IMR-90 (cell line): ENCODE data around the gene CALU. TPM values are rescaled to one million over a fixed set of nuclear protein-coding genes. Genes with fewer than 3 reads are reported as not detected.
A peak's percentile ranks its signal among the peaks of the same experiment; 100 is the strongest.

Experiments
- ATAC-seq: fragments of 200-7000 bp; cut with Tn5 transposase; 2 replicates; pipeline ENCODE4 v1.9.1; 2020; ENCODE audit warnings: low read depth, mild to moderate bottlenecking, moderate library complexity
- BruUV-seq: library from RNA; stranded (reverse); fragments of 400-500 nt; replicated peaks from 2 replicates; lab custom pipeline; 2021; lab: Mats Ljungman, UMichigan
- CTCF ChIA-PET: fragments of 300-600 bp; formaldehyde crosslinking; extraction: SDS; loops from one replicate; lab custom pipeline; 2021; ENCODE audit warnings: antibody characterized with exemption; lab: Yijun Ruan, JAX
- POLR2A ChIA-PET: fragments of 300-600 bp; sonication (Branson Sonifier 250); formaldehyde crosslinking; loops from one replicate; lab custom pipeline; 2022; ENCODE audit warnings: antibody characterized with exemption; ENCODE audit not compliant: unreplicated experiment; lab: Charles Lee
- DNase-seq: peaks from one replicate; pipeline ENCODE4 v3.0.0; 2013
- H2AFZ ChIP-seq: replicated peaks from 2 replicates; pipeline ENCODE3; 2013; ENCODE audit warnings: low read length, mild to moderate bottlenecking; ENCODE audit not compliant: poor library complexity
- H2AK5ac ChIP-seq: 2 replicates; pipeline ENCODE4 v1.6.1; 2013; ENCODE audit warnings: low read depth, low read length, inconsistent platforms
- H2AK9ac ChIP-seq: replicated peaks from 2 replicates; pipeline ENCODE3; 2013; ENCODE audit warnings: mild to moderate bottlenecking, low read depth, low read length, moderate library complexity; ENCODE audit not compliant: poor library complexity
- H2BK120ac ChIP-seq: 2 replicates; pipeline ENCODE4 v1.6.1; 2013; ENCODE audit warnings: low read depth, low read length, inconsistent platforms
- H2BK15ac ChIP-seq: 3 replicates; pipeline ENCODE4 v1.6.1; 2013; ENCODE audit warnings: low read depth, low read length, inconsistent platforms
- H2BK20ac ChIP-seq: 2 replicates; pipeline ENCODE4 v1.6.1; 2013; ENCODE audit warnings: low read depth, mild to moderate bottlenecking, inconsistent platforms, low read length, moderate library complexity
- H2BK5ac ChIP-seq: 2 replicates; pipeline ENCODE4 v1.6.1; 2013; ENCODE audit warnings: mild to moderate bottlenecking, low read depth, low read length, inconsistent platforms; ENCODE audit not compliant: poor library complexity, severe bottlenecking
- H3K14ac ChIP-seq: replicated peaks from 2 replicates; pipeline ENCODE4 v1.6.1; 2013; ENCODE audit warnings: low read depth, low read length, inconsistent platforms
- H3K18ac ChIP-seq: 2 replicates; pipeline ENCODE4 v1.6.1; 2013; ENCODE audit warnings: low read depth, low read length, control low read depth
- H3K23ac ChIP-seq: 2 replicates; pipeline ENCODE4 v1.6.1; 2013; ENCODE audit warnings: low read depth, low read length, inconsistent platforms
- H3K27ac ChIP-seq: 2 replicates; pipeline ENCODE4 v1.5.1; 2013; ENCODE audit warnings: mild to moderate bottlenecking, control low read depth, low read length; ENCODE audit not compliant: insufficient read depth
- H3K27me3 ChIP-seq: 2 replicates; pipeline ENCODE4 v1.6.1; 2013; ENCODE audit warnings: low read length; ENCODE audit not compliant: control insufficient read depth, insufficient read depth
- H3K36me3 ChIP-seq: 2 replicates; pipeline ENCODE4 v1.6.1; 2013; ENCODE audit warnings: low read length, mixed read lengths; ENCODE audit not compliant: control insufficient read depth, insufficient read depth
- H3K4ac ChIP-seq: 2 replicates; pipeline ENCODE4 v1.6.1; 2013; ENCODE audit warnings: low read depth, low read length, inconsistent platforms
- H3K4me1 ChIP-seq: 2 replicates; pipeline ENCODE4 v1.6.1; 2013; ENCODE audit warnings: low read length, mixed read lengths; ENCODE audit not compliant: control insufficient read depth, insufficient read depth
- H3K4me2 ChIP-seq: 2 replicates; pipeline ENCODE4 v1.6.1; 2013; ENCODE audit warnings: low read depth, mild to moderate bottlenecking, control low read depth, low read length, moderate library complexity
- H3K4me3 ChIP-seq: 2 replicates; pipeline ENCODE4 v1.5.1; 2013; ENCODE audit warnings: low read depth, mild to moderate bottlenecking, control low read depth, low read length, moderate library complexity; ENCODE audit not compliant: insufficient read depth
- H3K56ac ChIP-seq: 2 replicates; pipeline ENCODE4 v1.6.1; 2013; ENCODE audit warnings: low read length, inconsistent platforms; ENCODE audit not compliant: insufficient read depth; ENCODE audit errors: extremely low read depth
- H3K79me1 ChIP-seq, 2 experiments: 2 replicates each; pipeline ENCODE4 v1.6.1; 2013; ENCODE audit warnings: low read length in 2 of 2, inconsistent platforms in 1 of 2, low read depth in 1 of 2
- H3K9ac ChIP-seq: 2 replicates; pipeline ENCODE4 v1.6.1; 2013; ENCODE audit warnings: low read depth, low read length, control low read depth
- H3K9me1 ChIP-seq: 2 replicates; pipeline ENCODE4 v1.6.1; 2013; ENCODE audit warnings: low read length, inconsistent platforms; ENCODE audit not compliant: insufficient read depth
- H3K9me3 ChIP-seq: 2 replicates; pipeline ENCODE4 v1.6.1; 2013; ENCODE audit warnings: low read length; ENCODE audit not compliant: control insufficient read depth, insufficient read depth
- H4K20me1 ChIP-seq: 2 replicates; pipeline ENCODE4 v1.6.1; 2013; ENCODE audit warnings: low read length, inconsistent platforms; ENCODE audit not compliant: insufficient read depth
- H4K5ac ChIP-seq: 2 replicates; pipeline ENCODE4 v1.6.1; 2013; ENCODE audit warnings: mild to moderate bottlenecking, low read depth, low read length, control low read depth
- H4K8ac ChIP-seq, 2 experiments: 2 replicates each; pipeline ENCODE4 v1.6.1; 2013; ENCODE audit warnings: low read depth in 2 of 2, low read length in 2 of 2, control low read depth in 1 of 2, inconsistent platforms in 1 of 2
- H4K91ac ChIP-seq: 2 replicates; pipeline ENCODE4 v1.6.1; 2013; ENCODE audit warnings: low read depth, low read length, inconsistent platforms; ENCODE audit not compliant: insufficient read depth
- CEBPB ChIP-seq: IDR thresholded peaks from 2 replicates; pipeline ENCODE4 v1.6.1; 2012; ENCODE audit warnings: low read depth, low read length, improper control_type of control experiment
- MAFK ChIP-seq: IDR thresholded peaks from 2 replicates; pipeline ENCODE4 v1.6.1; 2012; ENCODE audit warnings: low read depth, low read length, improper control_type of control experiment
- MAZ ChIP-seq: IDR thresholded peaks from 2 replicates; pipeline ENCODE4 v1.6.1; 2012; ENCODE audit warnings: low read depth, mild to moderate bottlenecking, low read length, improper control_type of control experiment, moderate library complexity, borderline replicate concordance
- MXI1 ChIP-seq: IDR thresholded peaks from 2 replicates; pipeline ENCODE4 v1.6.1; 2012; ENCODE audit warnings: low read depth, mild to moderate bottlenecking, low read length, moderate library complexity, borderline replicate concordance
- NFE2L2 ChIP-seq: fragments of 150-350 bp; IDR thresholded peaks from 2 replicates; pipeline ENCODE4 v1.6.1; 2016; ENCODE audit warnings: low read depth, mild to moderate bottlenecking, low read length
- POLR2A ChIP-seq: IDR thresholded peaks from 2 replicates; pipeline ENCODE4 v1.6.1; 2012; ENCODE audit warnings: mild to moderate bottlenecking, low read depth, low read length
- RAD21 ChIP-seq: IDR thresholded peaks from 2 replicates; pipeline ENCODE4 v1.6.1; 2012; ENCODE audit warnings: low read length, improper control_type of control experiment
- RCOR1 ChIP-seq: IDR thresholded peaks from 2 replicates; pipeline ENCODE4 v1.6.1; 2012; ENCODE audit warnings: mild to moderate bottlenecking, low read length, improper control_type of control experiment; ENCODE audit not compliant: insufficient replicate concordance
- RFX5 ChIP-seq: IDR thresholded peaks from 2 replicates; pipeline ENCODE4 v1.8.0; 2012; ENCODE audit warnings: low read depth, mild to moderate bottlenecking, low read length, moderate library complexity
- SMC3 ChIP-seq: fragments of 150-350 bp; IDR thresholded peaks from 2 replicates; pipeline ENCODE4 v1.6.1; 2016; ENCODE audit warnings: low read depth, mild to moderate bottlenecking, antibody characterized with exemption, low read length, moderate library complexity
- WGBS, 2 experiments: methylation state at CpG; one replicate each; pipeline versions ENCODE4 v1.1.5 to v1.1.7; 2013; ENCODE audit warnings: missing lambda C conversion rate in 2 of 2; ENCODE audit not compliant: insufficient read length in 1 of 2; ENCODE audit errors: extremely low coverage in 2 of 2; 5-methylcytosine and 5-hydroxymethylcytosine counted together
- dilution Hi-C: fragments of 300-500 bp; cut with HindIII; formaldehyde crosslinking; loops from one replicate; pipeline ENCODE4 v1.14.3; 2018; ENCODE audit warnings: low sequenced_read_pairs; ENCODE audit not compliant: unreplicated experiment
- in situ Hi-C: fragments of 300-500 bp; cut with MboI; formaldehyde crosslinking; loops from 3 replicates; pipeline ENCODE4 v1.14.3; 2019; ENCODE audit warnings: low sequenced_read_pairs, inconsistent platforms, mixed read lengths
- intact Hi-C: fragments of 100-400 bp; cut with micrococcal nuclease; formaldehyde crosslinking; loops from 2 replicates; pipeline ENCODE4 v1.10.0; 2022
- polyA plus RNA-seq, 3 experiments: library from polyadenylated mRNA; depleted of rRNA; stranded (reverse); fragments of >200 nt; gene quantifications; 2 replicates each; pipeline ENCODE4 v1.2.3, GENCODE V29; 2012; ENCODE audit warnings: low replicate concordance in 1 of 3
- total RNA-seq: library from RNA; depleted of rRNA; stranded (reverse); fragments of >200 nt; gene quantifications from 2 replicates; pipeline ENCODE4 v1.2.3, GENCODE V29; 2012

The CALU gene
- total and polyA plus RNA-seq, 2 of the 4 experiments (the other 2 are of a cell fraction) = 421 to 525 TPM

DNA sequence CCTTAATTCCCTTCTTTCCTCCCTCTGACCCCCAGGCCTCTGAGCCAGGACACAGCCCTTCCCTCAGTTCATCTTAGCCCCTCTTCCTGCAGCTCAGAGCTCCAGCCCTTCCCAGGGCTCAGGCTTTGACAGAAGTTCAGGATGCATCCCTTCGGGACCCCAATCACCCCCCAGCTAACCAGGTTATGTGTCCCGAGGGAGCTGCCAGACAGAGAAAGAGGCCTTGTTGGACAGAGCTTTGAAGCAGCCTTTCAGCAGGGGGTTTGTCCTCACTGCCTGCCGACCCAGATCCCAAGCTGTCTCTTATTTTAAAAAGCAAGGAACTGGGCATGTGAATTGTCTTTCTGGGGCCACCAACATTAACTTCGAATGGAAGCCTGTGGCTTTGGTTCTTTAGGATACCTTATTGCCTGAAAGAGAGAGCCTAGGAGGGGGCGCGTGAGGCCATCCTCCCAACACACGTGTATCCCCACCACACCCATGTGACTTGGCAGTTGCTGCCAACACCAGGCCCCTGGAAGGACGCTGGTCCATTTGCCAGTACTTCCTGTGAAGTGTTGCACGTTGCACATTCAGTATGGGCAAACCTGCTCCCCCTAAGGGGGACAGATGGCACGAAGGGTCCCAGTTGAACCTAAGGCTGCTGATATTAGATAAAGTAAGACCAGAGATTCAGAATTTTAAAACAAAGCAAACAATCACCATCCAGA is 53.5 kb downstream of the CALU start:
- Histone ChIP-seq H2BK15ac (no peak overlapping the region), H2AFZ (no peak overlapping the region), H3K4me3 (no peak overlapping the region), H2AK5ac (no peak overlapping the region; the same call in none of the 2 replicates), H3K4me2 (peak overlapping the region; percentile 94), H3K9ac (peak overlapping the region; percentile 29; the same call in 1 of the 2 replicates), H3K79me1 (peaks cover 0 to 13% of the 10 kb centered on the region in 2 experiments; a peak in 2 of 4 replicates), H2BK120ac (no peak overlapping the region), H3K4ac (no peak overlapping the region), H3K36me3 (peaks cover 6% of the 10 kb centered on the region), H2AK9ac (peak overlapping the region; percentile 58), H4K8ac (no peak overlapping the region; a peak in 1 of 4 replicates), H3K14ac (peak overlapping the region; percentile 13; the same call in 1 of the 2 replicates), H4K5ac (no peak overlapping the region), H3K9me3 (no peaks in the 10 kb centered on the region), H3K4me1 (peaks cover 9% of the 10 kb centered on the region), H2BK5ac (no peak overlapping the region), H3K27ac (no peak overlapping the region), H2BK20ac (no peak overlapping the region), H4K20me1 (no peaks in the 10 kb centered on the region), H3K18ac (no peak overlapping the region), H3K56ac (no peak overlapping the region), H3K23ac (no peak overlapping the region), H3K9me1 (peaks cover 2% of the 10 kb centered on the region; the same call in 1 of the 2 replicates), H3K27me3 (peaks cover 11% of the 10 kb centered on the region; the same call in 1 of the 2 replicates), H4K91ac (no peak overlapping the region)
- dilution Hi-C loops (no loop called here), intact Hi-C loops (loop anchor here (5.0 kb wide), 1 partner anchor 35 kb away; no protein-coding TSS in a partner anchor), in situ Hi-C loops (no loop called here)
- no peak for DNase-seq
- BruUV-seq = no TSS peak
- no CpG with 5 or more reads among the region's 10 CpGs for WGBS, 2 experiments
- no peak for ATAC-seq
- CTCF ChIA-PET = no interaction called here
- POLR2A ChIA-PET = no interaction called here
- no peak for TF ChIP-seq CEBPB
- TF ChIP-seq RCOR1 = no peak
- no peak for TF ChIP-seq MAFK
- no peak for TF ChIP-seq NFE2L2
- no peak for TF ChIP-seq SMC3
- no peak for TF ChIP-seq MAZ
- no peak for TF ChIP-seq MXI1
- no peak for TF ChIP-seq POLR2A
- TF ChIP-seq RAD21 = no peak
- no peak for TF ChIP-seq RFX5
